Measurements from ENCODE around the gene MRGPRF.

GRCh38 chr11:69002570-69003231 lies 10.3 kb downstream of the MRGPRF start:
- no peak for TF ChIP-seq EZH2 (IDR thresholded peaks at IDR 0.05; ENCODE audit: borderline replicate concordance, low read depth, low read length, severe bottlenecking)
- TF ChIP-seq, protein P1, sequence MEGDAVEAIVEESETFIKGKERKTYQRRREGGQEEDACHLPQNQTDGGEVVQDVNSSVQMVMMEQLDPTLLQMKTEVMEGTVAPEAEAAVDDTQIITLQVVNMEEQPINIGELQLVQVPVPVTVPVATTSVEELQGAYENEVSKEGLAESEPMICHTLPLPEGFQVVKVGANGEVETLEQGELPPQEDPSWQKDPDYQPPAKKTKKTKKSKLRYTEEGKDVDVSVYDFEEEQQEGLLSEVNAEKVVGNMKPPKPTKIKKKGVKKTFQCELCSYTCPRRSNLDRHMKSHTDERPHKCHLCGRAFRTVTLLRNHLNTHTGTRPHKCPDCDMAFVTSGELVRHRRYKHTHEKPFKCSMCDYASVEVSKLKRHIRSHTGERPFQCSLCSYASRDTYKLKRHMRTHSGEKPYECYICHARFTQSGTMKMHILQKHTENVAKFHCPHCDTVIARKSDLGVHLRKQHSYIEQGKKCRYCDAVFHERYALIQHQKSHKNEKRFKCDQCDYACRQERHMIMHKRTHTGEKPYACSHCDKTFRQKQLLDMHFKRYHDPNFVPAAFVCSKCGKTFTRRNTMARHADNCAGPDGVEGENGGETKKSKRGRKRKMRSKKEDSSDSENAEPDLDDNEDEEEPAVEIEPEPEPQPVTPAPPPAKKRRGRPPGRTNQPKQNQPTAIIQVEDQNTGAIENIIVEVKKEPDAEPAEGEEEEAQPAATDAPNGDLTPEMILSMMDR (IDR thresholded peaks at IDR 0.05; ENCODE audit: borderline replicate concordance, extremely low read depth, low read length, poor library complexity, severe bottlenecking): no peak
